HepG2 (cell line): ENCODE results near the gene SEMA3F. TPM values are rescaled to one million over a fixed set of nuclear protein-coding genes. Genes with fewer than 3 reads are reported as not detected.
A peak's percentile ranks its signal among the peaks of the same experiment; 100 is the strongest.

ENCODE experiments used
- ARNT ChIP-seq: fragments of 450-650 bp; IDR thresholded peaks from 2 replicates; pipeline ENCODE4 v1.6.1; 2017
- CEBPG ChIP-seq: IDR thresholded peaks from 2 replicates; pipeline ENCODE4 v1.6.1; 2016
- CERS6 ChIP-seq: sonication (generic); formaldehyde crosslinking; IDR thresholded peaks from 2 replicates; pipeline ENCODE4 v1.5.0; 2020; ENCODE audit warnings: missing genetic modification reagents
- CHD2 ChIP-seq: IDR thresholded peaks from 2 replicates; pipeline ENCODE4 v1.6.1; 2011; ENCODE audit warnings: low read depth, low read length, improper control_type of control experiment
- DMAP1 ChIP-seq: IDR thresholded peaks from 2 replicates; pipeline ENCODE4 v1.6.1; 2016
- HDAC6 ChIP-seq: fragments of 200-600 bp; sonication (generic); IDR thresholded peaks from 2 replicates; pipeline ENCODE4 v1.7.0; 2017; ENCODE audit warnings: mild to moderate bottlenecking, antibody characterized with exemption, low read length, low read depth
- HNF4G ChIP-seq, 2 experiments: sonication (generic) in 1 of 2; formaldehyde crosslinking in 1 of 2; IDR thresholded peaks; 2 replicates each; pipeline versions ENCODE4 v1.4.0 to v1.6.1; 2011 to 2020; ENCODE audit warnings: borderline replicate concordance in 2 of 2, low read depth in 2 of 2, mild to moderate bottlenecking in 2 of 2, low read length in 1 of 2, missing genetic modification reagents in 1 of 2, moderate library complexity in 1 of 2
- KLF9 ChIP-seq: IDR thresholded peaks from 2 replicates; pipeline ENCODE4 v1.6.1; 2016; ENCODE audit warnings: low read depth
- KMT2B ChIP-seq: IDR thresholded peaks from 2 replicates; pipeline ENCODE4 v1.6.1; 2016; ENCODE audit warnings: missing genetic modification reagents, missing compliant biosample characterization
- MATR3 ChIP-seq: sonication (generic); formaldehyde crosslinking; IDR thresholded peaks from 2 replicates; pipeline ENCODE4 v1.4.0; 2020; ENCODE audit warnings: missing genetic modification reagents
- MTERF4 ChIP-seq: sonication (generic); formaldehyde crosslinking; IDR thresholded peaks from 2 replicates; pipeline ENCODE4 v1.8.0; 2023; ENCODE audit warnings: mild to moderate bottlenecking, missing genetic modification reagents
- NCOA5 ChIP-seq: sonication (generic); formaldehyde crosslinking; IDR thresholded peaks from 2 replicates; pipeline ENCODE4 v1.4.0; 2020; ENCODE audit warnings: missing genetic modification reagents
- NR1H2 ChIP-seq: sonication (generic); formaldehyde crosslinking; IDR thresholded peaks from 2 replicates; pipeline ENCODE4 v1.8.1; 2022; ENCODE audit warnings: low read depth, missing genetic modification reagents, borderline replicate concordance
- PLRG1 ChIP-seq: fragments of 450-650 bp; conservative IDR thresholded peaks from 2 replicates; pipeline ENCODE4 v1.6.1; 2016
- REPIN1 ChIP-seq: sonication (generic); formaldehyde crosslinking; IDR thresholded peaks from 2 replicates; pipeline ENCODE4 v1.8.0; 2022; ENCODE audit warnings: missing genetic modification reagents, low read depth, mild to moderate bottlenecking, borderline replicate concordance
- REXO4 ChIP-seq: sonication (generic); formaldehyde crosslinking; IDR thresholded peaks from 2 replicates; pipeline ENCODE4 v1.8.0; 2022; ENCODE audit warnings: missing genetic modification reagents, mild to moderate bottlenecking, borderline replicate concordance
- SRSF1 ChIP-seq: fragments of 200-400 bp; formaldehyde crosslinking; optimal IDR thresholded peaks from 2 replicates; pipeline ENCODE3; 2017; ENCODE audit warnings: mild to moderate bottlenecking, low read depth, low read length, moderate library complexity
- TBL1XR1 ChIP-seq: fragments of 150-350 bp; IDR thresholded peaks from 2 replicates; pipeline ENCODE4 v1.6.1; 2014; ENCODE audit warnings: borderline replicate concordance, low read length; ENCODE audit not compliant: partially characterized antibody
- TGIF2 ChIP-seq: IDR thresholded peaks from 2 replicates; pipeline ENCODE4 v1.6.1; 2016; ENCODE audit warnings: control low read depth, missing compliant biosample characterization
- ZBTB34 ChIP-seq: sonication (generic); formaldehyde crosslinking; IDR thresholded peaks from 2 replicates; pipeline ENCODE4 v1.8.0; 2022; ENCODE audit warnings: mild to moderate bottlenecking, missing genetic modification reagents
- ZFY ChIP-seq: sonication (generic); formaldehyde crosslinking; IDR thresholded peaks from 2 replicates; pipeline ENCODE4 v1.4.0; 2020; ENCODE audit warnings: missing genetic modification reagents
- ZKSCAN8 ChIP-seq: IDR thresholded peaks from 2 replicates; pipeline ENCODE4 v1.6.1; 2016; ENCODE audit warnings: borderline replicate concordance, missing genetic modification reagents, missing compliant biosample characterization
- ZNF24 ChIP-seq: fragments of 450-650 bp; IDR thresholded peaks from 2 replicates; pipeline ENCODE4 v1.6.1; 2017; ENCODE audit warnings: antibody characterized with exemption, mild to moderate bottlenecking
- ZNF329 ChIP-seq: sonication (generic); formaldehyde crosslinking; IDR thresholded peaks from 2 replicates; pipeline ENCODE4 v1.9.0; 2021; ENCODE audit warnings: low read depth, mild to moderate bottlenecking, missing genetic modification reagents
- ZNF549 ChIP-seq: sonication (generic); formaldehyde crosslinking; IDR thresholded peaks from 2 replicates; pipeline ENCODE4 v1.5.0; 2020; ENCODE audit warnings: missing genetic modification reagents
- ZNF570 ChIP-seq: sonication (generic); formaldehyde crosslinking; IDR thresholded peaks from 2 replicates; pipeline ENCODE4 v1.4.0; 2020; ENCODE audit warnings: mild to moderate bottlenecking, missing genetic modification reagents, borderline replicate concordance
- ZNF616 ChIP-seq: sonication (generic); formaldehyde crosslinking; IDR thresholded peaks from 2 replicates; pipeline ENCODE4 v1.5.0; 2020; ENCODE audit warnings: low read depth, mild to moderate bottlenecking, missing genetic modification reagents
- ZNF879 ChIP-seq: sonication (generic); formaldehyde crosslinking; IDR thresholded peaks from 2 replicates; pipeline ENCODE4 v1.8.1; 2023; ENCODE audit warnings: missing genetic modification reagents
- polyA plus RNA-seq, 8 experiments: library from polyadenylated mRNA; depleted of rRNA in 3 of 8; stranded (reverse) in 7 of 8; unstranded in 1 of 8; fragments of >200 nt; fragmentation: Illumina TruSeq in 4 of 8; extraction: Trizol in 4 of 8; gene quantifications; 2 replicates each; pipeline versions ENCODE4 v1.2.1 to v1.2.3, GENCODE V29; 2011 to 2016; ENCODE audit warnings: low read depth in 4 of 8, missing spikeins in 1 of 8, mixed read lengths in 1 of 8; ENCODE audit not compliant: insufficient read depth in 1 of 8
- total RNA-seq, 5 experiments: library from RNA; depleted of rRNA; stranded (reverse); fragments of >200 nt; fragmentation: Illumina TruSeq; extraction: Trizol; gene quantifications; 2 replicates each; pipeline ENCODE4 v1.2.3, GENCODE V29; 2016; ENCODE audit warnings: low read depth in 1 of 5

Gene SEMA3F
- total and polyA plus RNA-seq, 2 of the 13 experiments (the other 11 are each of a cell fraction or from before 2014, with no cell fraction given): 7.6 to 17.2 TPM

GRCh38 chr3:50208677-50209344 is 53.7 kb downstream of the SEMA3F start (continued):
- no peak for TF ChIP-seq ZNF879
- TF ChIP-seq ZNF549 (CRISPR knock-in tag): no peak
- peak; percentile 96 for TF ChIP-seq HNF4G (IDR thresholded peaks at IDR 0.05; ENCODE audit: borderline replicate concordance, low read depth, low read length)
- peak; percentile 86; the same call in 1 of the 2 replicates for TF ChIP-seq HNF4G (CRISPR knock-in tag; IDR thresholded peaks at IDR 0.05; ENCODE audit: borderline replicate concordance, low read depth)
- TF ChIP-seq PLRG1: no peak
- peak; percentile 72 for TF ChIP-seq TGIF2 (CRISPR knock-in tag)
- TF ChIP-seq ZKSCAN8: peak; percentile 50; the same call in 1 of the 2 replicates
- TF ChIP-seq ZFY (CRISPR knock-in tag): peak; percentile 71
- TF ChIP-seq SRSF1: peak; percentile 79
- peak; percentile 28; the same call in 1 of the 2 replicates for TF ChIP-seq CEBPG (CRISPR knock-in tag)
- no peak for TF ChIP-seq ZNF24
- no peak for TF ChIP-seq NR1H2 (CRISPR knock-in tag)
- no peak for TF ChIP-seq ZNF616 (CRISPR knock-in tag)
- peak; percentile 38; the same call in 1 of the 2 replicates for TF ChIP-seq DMAP1 (CRISPR knock-in tag)
- no peak for TF ChIP-seq MATR3 (CRISPR knock-in tag)
- 0 out of 2 replicates have a peak, but pooled peaks have one; percentile 60 for TF ChIP-seq ZNF570
- no peak for TF ChIP-seq ZNF329 (CRISPR knock-in tag)
- TF ChIP-seq HDAC6: no peak
- no peak for TF ChIP-seq KMT2B (CRISPR knock-in tag)
- TF ChIP-seq ZBTB34: peak; percentile 90
- no peak for TF ChIP-seq TBL1XR1
- TF ChIP-seq NCOA5 (CRISPR knock-in tag): no peak
- TF ChIP-seq KLF9 (CRISPR knock-in tag): no peak
- TF ChIP-seq CHD2: no peak
- no peak for TF ChIP-seq REXO4 (CRISPR knock-in tag)
- no peak for TF ChIP-seq ARNT
- peak; percentile 93; the same call in 1 of the 2 replicates for TF ChIP-seq REPIN1 (CRISPR knock-in tag)
- TF ChIP-seq CERS6: no peak
- TF ChIP-seq MTERF4 (CRISPR knock-in tag): peak; percentile 69
